ENCODE data around the gene LASP1NB.

DNA sequence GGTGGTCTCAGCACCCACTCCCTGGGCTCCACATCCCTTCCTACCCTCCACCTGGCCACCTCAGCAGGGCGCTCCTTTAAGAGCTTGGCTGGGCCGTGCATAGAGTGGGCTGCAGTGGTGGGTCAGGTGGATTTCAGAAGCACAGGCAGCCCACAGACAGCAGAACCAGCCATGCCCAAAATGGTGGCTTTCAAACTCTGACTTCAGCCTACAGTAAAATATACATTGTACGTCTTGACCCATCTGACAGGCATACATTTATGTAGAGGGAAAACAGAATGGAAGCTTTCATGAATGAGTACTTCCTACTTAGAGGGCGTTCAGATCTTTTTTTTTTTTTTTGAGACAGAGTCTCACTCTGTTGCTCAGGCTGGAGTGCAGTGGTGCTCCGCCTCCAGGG lies 26.0 kb upstream of the LASP1NB start:
- TF ChIP-seq, protein P1, sequence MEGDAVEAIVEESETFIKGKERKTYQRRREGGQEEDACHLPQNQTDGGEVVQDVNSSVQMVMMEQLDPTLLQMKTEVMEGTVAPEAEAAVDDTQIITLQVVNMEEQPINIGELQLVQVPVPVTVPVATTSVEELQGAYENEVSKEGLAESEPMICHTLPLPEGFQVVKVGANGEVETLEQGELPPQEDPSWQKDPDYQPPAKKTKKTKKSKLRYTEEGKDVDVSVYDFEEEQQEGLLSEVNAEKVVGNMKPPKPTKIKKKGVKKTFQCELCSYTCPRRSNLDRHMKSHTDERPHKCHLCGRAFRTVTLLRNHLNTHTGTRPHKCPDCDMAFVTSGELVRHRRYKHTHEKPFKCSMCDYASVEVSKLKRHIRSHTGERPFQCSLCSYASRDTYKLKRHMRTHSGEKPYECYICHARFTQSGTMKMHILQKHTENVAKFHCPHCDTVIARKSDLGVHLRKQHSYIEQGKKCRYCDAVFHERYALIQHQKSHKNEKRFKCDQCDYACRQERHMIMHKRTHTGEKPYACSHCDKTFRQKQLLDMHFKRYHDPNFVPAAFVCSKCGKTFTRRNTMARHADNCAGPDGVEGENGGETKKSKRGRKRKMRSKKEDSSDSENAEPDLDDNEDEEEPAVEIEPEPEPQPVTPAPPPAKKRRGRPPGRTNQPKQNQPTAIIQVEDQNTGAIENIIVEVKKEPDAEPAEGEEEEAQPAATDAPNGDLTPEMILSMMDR (IDR thresholded peaks at IDR 0.05; ENCODE audit: control extremely low read depth in 1 of 3, insufficient read depth in 1 of 3, low read depth in 1 of 3, low read length in 3 of 3), result no peak
- TF ChIP-seq SRF (IDR thresholded peaks at IDR 0.05; ENCODE audit: low read depth, low read length) (no peak), BCL11A (IDR thresholded peaks at IDR 0.05; ENCODE audit: low read depth in 2 of 2, low read length in 2 of 2) (no peak), CBX8 (IDR thresholded peaks at IDR 0.05; ENCODE audit: borderline replicate concordance, low read depth, low read length) (no peak), CEBPB (IDR thresholded peaks at IDR 0.05; ENCODE audit: low read depth, low read length) (no peak), POLR2AphosphoS5 (IDR thresholded peaks at IDR 0.05; ENCODE audit: low read depth, low read length) (no peak), SIN3A (conservative IDR thresholded peaks at IDR 0.05 in 1 of 2, IDR thresholded peaks at IDR 0.05 in 1 of 2; ENCODE audit: low read depth in 1 of 2, low read length in 2 of 2) (no peak), GABPA (IDR thresholded peaks at IDR 0.05; ENCODE audit: borderline replicate concordance, insufficient read depth, low read length) (no peak), BRCA1 (IDR thresholded peaks at IDR 0.05; ENCODE audit: low read depth, low read length) (no peak), YY1 (IDR thresholded peaks at IDR 0.05; ENCODE audit: low read depth, low read length) (no peak)
- TF ChIP-seq, protein P2, sequence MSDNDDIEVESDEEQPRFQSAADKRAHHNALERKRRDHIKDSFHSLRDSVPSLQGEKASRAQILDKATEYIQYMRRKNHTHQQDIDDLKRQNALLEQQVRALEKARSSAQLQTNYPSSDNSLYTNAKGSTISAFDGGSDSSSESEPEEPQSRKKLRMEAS (IDR thresholded peaks at IDR 0.05), result no peak
